ENCODE results near the gene PKP3.

PKP3 gene

DNA sequence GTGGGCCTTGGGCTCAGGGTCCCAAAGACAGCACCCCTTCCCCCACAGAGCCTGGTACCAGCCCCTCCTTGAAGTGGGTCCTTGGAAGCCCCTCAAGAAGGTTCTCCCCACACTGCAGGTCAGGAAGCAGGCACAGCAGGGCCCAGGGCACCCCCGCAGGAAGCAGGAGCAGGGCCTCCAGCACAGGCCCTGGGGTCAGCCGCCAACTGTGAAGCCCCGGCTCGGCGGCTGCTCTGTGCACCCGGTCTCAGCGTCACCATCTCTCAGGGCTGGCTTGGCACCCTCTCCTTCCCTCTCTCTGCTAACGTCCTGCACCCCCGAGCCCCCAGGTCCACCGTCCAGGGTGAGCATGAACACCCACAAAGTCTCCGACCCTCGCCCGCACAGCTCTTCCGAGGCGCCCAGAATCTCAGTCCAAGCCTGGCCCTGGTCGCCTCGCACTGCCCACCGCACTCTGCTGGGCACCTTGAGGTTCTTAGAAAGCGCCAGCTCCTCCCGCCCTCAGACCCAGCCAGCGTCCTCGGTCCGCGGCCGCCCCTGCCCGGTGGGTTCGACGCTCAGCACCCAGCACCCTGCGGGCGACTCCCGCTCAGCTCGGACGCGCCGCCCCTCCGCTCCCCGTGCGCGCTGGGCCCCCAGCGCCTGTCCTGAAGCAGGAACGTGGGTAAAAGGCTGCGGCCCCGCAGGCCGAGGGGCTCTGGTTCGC, 22.2 kb downstream of the PKP3 start:
- H3K4me3 ChIP-seq (ENCODE audit: low read depth, low read length), result peak overlapping the region; percentile 54
- TF ChIP-seq, protein P1, sequence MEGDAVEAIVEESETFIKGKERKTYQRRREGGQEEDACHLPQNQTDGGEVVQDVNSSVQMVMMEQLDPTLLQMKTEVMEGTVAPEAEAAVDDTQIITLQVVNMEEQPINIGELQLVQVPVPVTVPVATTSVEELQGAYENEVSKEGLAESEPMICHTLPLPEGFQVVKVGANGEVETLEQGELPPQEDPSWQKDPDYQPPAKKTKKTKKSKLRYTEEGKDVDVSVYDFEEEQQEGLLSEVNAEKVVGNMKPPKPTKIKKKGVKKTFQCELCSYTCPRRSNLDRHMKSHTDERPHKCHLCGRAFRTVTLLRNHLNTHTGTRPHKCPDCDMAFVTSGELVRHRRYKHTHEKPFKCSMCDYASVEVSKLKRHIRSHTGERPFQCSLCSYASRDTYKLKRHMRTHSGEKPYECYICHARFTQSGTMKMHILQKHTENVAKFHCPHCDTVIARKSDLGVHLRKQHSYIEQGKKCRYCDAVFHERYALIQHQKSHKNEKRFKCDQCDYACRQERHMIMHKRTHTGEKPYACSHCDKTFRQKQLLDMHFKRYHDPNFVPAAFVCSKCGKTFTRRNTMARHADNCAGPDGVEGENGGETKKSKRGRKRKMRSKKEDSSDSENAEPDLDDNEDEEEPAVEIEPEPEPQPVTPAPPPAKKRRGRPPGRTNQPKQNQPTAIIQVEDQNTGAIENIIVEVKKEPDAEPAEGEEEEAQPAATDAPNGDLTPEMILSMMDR (IDR thresholded peaks at IDR 0.05; ENCODE audit: borderline replicate concordance, insufficient read depth, low read depth, low read length), result no peak

GRCh38 chr11:416757-417621, 23.0 kb downstream of the PKP3 start:
- peak overlapping the region; percentile 54 for H3K4me3 ChIP-seq (ENCODE audit: low read depth, low read length)
- TF ChIP-seq, protein P1 (IDR thresholded peaks at IDR 0.05; ENCODE audit: borderline replicate concordance, insufficient read depth, low read depth, low read length), result no peak

DNA sequence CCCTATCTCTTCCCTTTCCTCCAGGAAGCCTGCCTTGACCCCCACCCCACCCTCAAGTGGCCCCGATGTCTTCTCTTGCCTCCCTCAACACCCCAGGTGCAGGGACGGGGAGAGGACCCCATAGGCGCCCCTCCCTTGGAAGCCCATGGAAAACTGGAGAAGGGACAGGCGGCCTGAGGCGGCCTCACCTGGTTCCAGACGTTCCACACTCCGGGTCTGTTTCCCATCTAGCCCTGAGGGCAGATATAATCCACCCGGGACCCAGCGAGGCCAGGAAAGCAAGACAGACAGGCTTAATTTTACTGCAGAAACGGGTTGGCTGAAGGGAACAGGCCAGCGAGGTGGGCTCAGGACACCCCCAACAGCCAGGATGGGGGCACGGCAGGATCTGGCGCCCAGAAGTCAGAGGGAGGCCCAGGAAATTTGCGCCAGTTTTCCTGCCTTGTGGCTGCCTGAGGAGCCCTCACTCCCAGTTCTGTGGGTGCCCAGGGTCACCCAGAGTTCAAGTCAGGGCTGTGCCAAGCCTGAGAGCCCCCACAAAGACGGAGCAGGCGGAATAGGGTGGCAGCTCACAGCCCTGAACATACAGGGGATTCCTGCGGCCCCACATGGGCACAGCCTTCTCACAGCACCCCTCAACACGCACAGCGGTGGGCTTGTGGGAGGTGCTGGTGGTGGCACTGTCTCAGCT, 23.8 kb downstream of the PKP3 start:
- H3K4me3 ChIP-seq (ENCODE audit: low read depth, low read length), result no peak overlapping the region
- TF ChIP-seq, protein P1 (IDR thresholded peaks at IDR 0.05; ENCODE audit: borderline replicate concordance, insufficient read depth, low read depth, low read length), result no peak

DNA sequence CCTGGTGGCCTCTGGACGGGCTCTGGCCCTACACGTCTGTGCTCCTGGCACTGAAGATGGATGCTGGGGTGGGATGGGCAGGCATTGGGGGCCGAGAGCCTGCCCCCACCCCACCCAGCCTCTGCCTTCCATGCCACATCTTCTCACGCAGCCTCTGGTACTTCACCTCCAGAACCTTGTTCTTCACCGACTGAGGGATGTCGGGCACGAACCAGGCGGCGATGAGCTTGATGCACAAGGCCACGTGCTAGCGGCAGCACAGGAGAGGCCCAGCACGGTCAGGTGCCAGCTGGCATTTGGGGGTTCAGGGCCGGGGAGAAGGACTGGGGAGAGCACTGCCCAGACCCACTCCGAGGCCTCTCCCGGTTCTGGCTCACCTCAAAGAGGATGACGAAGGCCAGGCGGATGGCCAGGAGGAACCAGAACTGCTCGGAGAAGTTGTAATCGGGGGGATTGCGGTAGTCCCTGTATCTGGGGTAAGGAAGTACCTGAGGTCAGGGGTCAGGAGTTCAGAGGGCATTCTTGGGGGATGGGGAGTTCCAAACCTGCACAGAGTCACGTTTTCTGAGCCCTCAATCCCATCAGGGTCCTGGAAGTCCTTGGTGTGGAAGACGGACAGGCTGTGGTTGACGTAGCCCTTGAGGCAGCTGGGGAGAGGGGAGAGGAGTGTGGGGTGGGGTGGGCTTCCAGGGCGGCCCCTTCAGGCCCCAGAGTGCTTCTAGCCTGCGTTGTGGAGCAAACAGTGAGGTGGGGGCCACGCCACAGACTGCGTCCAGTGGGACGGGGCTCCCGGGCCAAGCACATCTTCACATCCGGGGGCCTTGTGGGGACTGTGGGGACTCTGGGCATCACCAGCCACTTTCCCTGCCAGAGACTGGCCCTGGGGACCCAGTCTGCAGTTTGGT, 24.6 kb downstream of the PKP3 start:
- TF ChIP-seq, protein P1 (IDR thresholded peaks at IDR 0.05; ENCODE audit: borderline replicate concordance, insufficient read depth, low read depth, low read length), result no peak
- no peak overlapping the region for H3K4me3 ChIP-seq (ENCODE audit: low read depth, low read length)

DNA sequence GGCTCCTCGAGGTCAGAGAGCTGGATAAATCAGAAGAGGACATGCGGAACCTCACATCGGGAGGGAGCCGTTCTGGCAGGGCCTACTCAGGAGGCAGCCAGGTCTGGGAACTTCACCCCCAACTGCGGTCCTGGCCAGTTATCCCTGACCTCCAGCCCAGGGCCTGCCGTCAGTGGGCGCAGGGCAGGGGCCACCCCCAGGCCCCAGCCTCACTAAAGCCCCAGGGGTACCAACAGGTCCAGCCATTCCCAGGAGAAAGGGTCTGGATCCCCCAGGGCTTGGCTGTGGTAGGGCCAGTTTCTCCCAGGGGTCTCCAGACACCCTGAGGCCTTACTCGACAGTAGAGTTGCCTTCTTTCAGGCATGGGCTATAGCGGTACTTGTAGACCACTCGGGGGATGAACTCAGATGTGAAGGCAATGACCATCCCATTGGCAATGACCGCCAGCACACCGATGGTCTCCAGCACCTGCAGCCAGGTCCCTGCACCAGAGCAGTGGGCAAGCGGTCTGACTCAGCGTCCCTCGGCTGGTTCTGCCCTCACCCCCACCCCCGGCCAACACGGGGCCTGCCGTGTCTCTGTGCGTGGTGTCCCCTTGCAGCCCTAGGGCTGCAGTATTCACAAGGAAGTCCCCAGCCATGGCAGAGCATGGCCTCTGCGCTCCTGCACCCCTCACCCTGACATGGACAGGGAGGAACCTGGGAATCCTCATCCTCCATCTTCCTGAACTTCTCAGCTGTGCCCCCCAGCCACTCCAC, 25.4 kb downstream of the PKP3 start:
- TF ChIP-seq, protein P1 (IDR thresholded peaks at IDR 0.05; ENCODE audit: borderline replicate concordance, insufficient read depth, low read depth, low read length), result no peak
- H3K4me3 ChIP-seq (ENCODE audit: low read depth, low read length), result no peak overlapping the region
